WTC11 (cell line): Measurements from ENCODE around the gene LPCAT1. TPM values are rescaled to one million over a fixed set of nuclear protein-coding genes. Genes with fewer than 3 reads are reported as not detected.

Source experiments
- ATAC-seq: fragments of 200-7000 bp; cut with Tn5 transposase; 2 replicates; pipeline ENCODE4 v1.10.0; 2021; ENCODE audit warnings: mild to moderate bottlenecking, moderate library complexity
- CTCF ChIA-PET: fragments of 300-600 bp; sonication (Branson Sonifier 250); formaldehyde crosslinking; loops from one replicate; lab custom pipeline; 2021; ENCODE audit warnings: antibody characterized with exemption; lab: Charles Lee
- POLR2A ChIA-PET: fragments of 350-600 bp; sonication (Branson Sonifier 250); formaldehyde crosslinking; loops from one replicate; lab custom pipeline; 2021; ENCODE audit warnings: antibody characterized with exemption; lab: Charles Lee
- DNase-seq: peaks from one replicate; pipeline ENCODE4 v3.0.0; 2021; ENCODE audit warnings: low spot score
- H3K27ac Mint-ChIP-seq: 2 replicates; pipeline ENCODE4 v1.8.0; 2021; ENCODE audit warnings: mixed read lengths
- H3K27me3 Mint-ChIP-seq: 2 replicates; pipeline ENCODE4 v1.8.0; 2021; ENCODE audit warnings: low read depth, mild to moderate bottlenecking, moderate library complexity, mixed read lengths
- H3K36me3 Mint-ChIP-seq: 2 replicates; pipeline ENCODE4 v1.8.0; 2021; ENCODE audit warnings: mixed read lengths
- H3K4me1 Mint-ChIP-seq: 2 replicates; pipeline ENCODE4 v1.8.0; 2022; ENCODE audit warnings: mixed read lengths
- H3K4me3 Mint-ChIP-seq: 2 replicates; pipeline ENCODE4 v1.8.0; 2021; ENCODE audit warnings: mild to moderate bottlenecking, moderate library complexity, mixed read lengths
- H3K9me3 Mint-ChIP-seq: 2 replicates; pipeline ENCODE4 v1.8.0; 2021; ENCODE audit warnings: mixed read lengths
- AFF4 ChIP-seq: sonication (generic); formaldehyde crosslinking; IDR thresholded peaks from 2 replicates; pipeline ENCODE4 v1.8.1; 2023; ENCODE audit warnings: mild to moderate bottlenecking, missing genetic modification reagents, borderline replicate concordance
- CBFB ChIP-seq: sonication (generic); formaldehyde crosslinking; IDR thresholded peaks from 2 replicates; pipeline ENCODE4 v1.8.1; 2022; ENCODE audit warnings: mild to moderate bottlenecking, low read depth, missing genetic modification reagents
- E2F5 ChIP-seq: sonication (generic); formaldehyde crosslinking; IDR thresholded peaks from 2 replicates; pipeline ENCODE4 v1.8.1; 2022; ENCODE audit warnings: mild to moderate bottlenecking, moderate library complexity, missing genetic modification reagents
- ERG ChIP-seq: fragments of 250-450 bp; sonication (Bioruptor Pico); IDR thresholded peaks from 2 replicates; pipeline ENCODE4 v1.8.0; 2021; ENCODE audit warnings: mild to moderate bottlenecking
- ETV6 ChIP-seq: sonication (generic); formaldehyde crosslinking; IDR thresholded peaks from 2 replicates; pipeline ENCODE4 v1.8.1; 2022; ENCODE audit warnings: mild to moderate bottlenecking, missing genetic modification reagents
- FOXJ3 ChIP-seq: sonication (generic); formaldehyde crosslinking; IDR thresholded peaks from 2 replicates; pipeline ENCODE4 v1.9.0; 2021; ENCODE audit warnings: missing genetic modification reagents, mild to moderate bottlenecking, borderline replicate concordance
- JAZF1 ChIP-seq: fragments of 250-450 bp; sonication (Bioruptor Pico); IDR thresholded peaks from 2 replicates; pipeline ENCODE4 v1.9.0; 2021; ENCODE audit warnings: moderate library complexity, mild to moderate bottlenecking, inconsistent platforms
- MXD4 ChIP-seq: fragments of 250-450 bp; sonication (Bioruptor Pico); IDR thresholded peaks from 2 replicates; pipeline ENCODE4 v1.8.0; 2021; ENCODE audit warnings: mild to moderate bottlenecking, moderate library complexity, borderline replicate concordance
- NR1H2 ChIP-seq: sonication (generic); formaldehyde crosslinking; IDR thresholded peaks from 2 replicates; pipeline ENCODE4 v1.9.0; 2021; ENCODE audit warnings: mild to moderate bottlenecking, moderate library complexity, missing genetic modification reagents
- NR2C2 ChIP-seq: sonication (generic); formaldehyde crosslinking; IDR thresholded peaks from 2 replicates; pipeline ENCODE4 v1.8.0; 2022; ENCODE audit warnings: mild to moderate bottlenecking, missing genetic modification reagents
- RELA ChIP-seq: sonication (generic); formaldehyde crosslinking; IDR thresholded peaks from 2 replicates; pipeline ENCODE4 v1.8.1; 2022; ENCODE audit warnings: missing genetic modification reagents, mild to moderate bottlenecking, borderline replicate concordance
- RORB ChIP-seq: fragments of 250-450 bp; sonication (Bioruptor Pico); IDR thresholded peaks from 2 replicates; pipeline ENCODE4 v1.9.0; 2021; ENCODE audit warnings: mild to moderate bottlenecking
- SMAD3 ChIP-seq: sonication (generic); formaldehyde crosslinking; IDR thresholded peaks from 2 replicates; pipeline ENCODE4 v1.8.0; 2022; ENCODE audit warnings: missing genetic modification reagents, mild to moderate bottlenecking, borderline replicate concordance
- TCF7 ChIP-seq: sonication (generic); formaldehyde crosslinking; IDR thresholded peaks from 2 replicates; pipeline ENCODE4 v1.8.0; 2022; ENCODE audit warnings: mild to moderate bottlenecking, low read depth, missing genetic modification reagents, moderate library complexity
- TEAD1 ChIP-seq: sonication (generic); formaldehyde crosslinking; IDR thresholded peaks from 2 replicates; pipeline ENCODE4 v1.8.0; 2022; ENCODE audit warnings: mild to moderate bottlenecking, missing genetic modification reagents
- ZBTB43 ChIP-seq: sonication (generic); formaldehyde crosslinking; IDR thresholded peaks from 2 replicates; pipeline ENCODE4 v1.8.1; 2023; ENCODE audit warnings: mild to moderate bottlenecking, missing genetic modification reagents
- ZNF138 ChIP-seq: sonication (generic); formaldehyde crosslinking; conservative IDR thresholded peaks from 2 replicates; pipeline ENCODE4 v1.8.1; 2022; ENCODE audit warnings: mild to moderate bottlenecking, moderate library complexity, missing genetic modification reagents
- ZNF219 ChIP-seq: sonication (generic); formaldehyde crosslinking; IDR thresholded peaks from 2 replicates; pipeline ENCODE4 v1.8.0; 2023; ENCODE audit warnings: missing genetic modification reagents, mild to moderate bottlenecking, borderline replicate concordance
- ZNF396 ChIP-seq: fragments of 250-450 bp; sonication (Bioruptor Pico); IDR thresholded peaks from 2 replicates; pipeline ENCODE4 v1.8.0; 2021; ENCODE audit warnings: mild to moderate bottlenecking, moderate library complexity, borderline replicate concordance
- ZNF671 ChIP-seq: fragments of 250-450 bp; sonication (Bioruptor Pico); IDR thresholded peaks from 2 replicates; pipeline ENCODE4 v1.8.0; 2021; ENCODE audit warnings: mild to moderate bottlenecking
- ZSCAN18 ChIP-seq: fragments of 250-450 bp; sonication (Bioruptor Pico); IDR thresholded peaks from 2 replicates; pipeline ENCODE4 v2.1.2; 2022; ENCODE audit warnings: mild to moderate bottlenecking, moderate library complexity
- total RNA-seq: library from RNA; stranded (reverse); gene quantifications from 3 replicates; pipeline ENCODE4 v1.2.3, GENCODE V29; 2021

The LPCAT1 gene
- total RNA-seq, 1 experiment from 2014 or later, result 206 TPM

- TF ChIP-seq ZSCAN18 (CRISPR knock-in tag), result no peak
- no peak for TF ChIP-seq TCF7 (CRISPR knock-in tag)
- TF ChIP-seq E2F5 (CRISPR knock-in tag), result no peak
- TF ChIP-seq ERG (CRISPR knock-in tag), result no peak
- no peak for TF ChIP-seq RORB
- TF ChIP-seq, all 79 proteins: peak for 0
These were observed 38.1 kb downstream of the LPCAT1 start (continued) for GRCh38 chr5:1485579-1486118.

GRCh38 chr5:1484730-1485578 is 38.8 kb downstream of the LPCAT1 start:
- H3K27me3 Mint-ChIP-seq, result no peaks in the 10 kb centered on the region
- H3K27ac Mint-ChIP-seq, result no peak overlapping the region
- TF ChIP-seq ZNF396 (CRISPR knock-in tag) (no peak), MXD4 (CRISPR knock-in tag) (no peak), TEAD1 (no peak), ZNF671 (CRISPR knock-in tag) (no peak), ETV6 (CRISPR knock-in tag) (no peak), RELA (no peak), NR1H2 (CRISPR knock-in tag) (no peak), ZNF138 (CRISPR knock-in tag) (no peak), CBFB (CRISPR knock-in tag) (no peak)
- H3K36me3 Mint-ChIP-seq, result peaks cover 43% of the 10 kb centered on the region
- H3K9me3 Mint-ChIP-seq, result no peaks in the 10 kb centered on the region
- H3K4me3 Mint-ChIP-seq, result no peak overlapping the region
- ChIA-PET CTCF (interaction anchor here (0.9 to 1.3 kb wide), 2 partner anchors 17 to 70 kb away, joined by 3 to 4 read pairs; no protein-coding TSS in a partner anchor), POLR2A (no interaction called here)
- peaks cover 3% of the 10 kb centered on the region for H3K4me1 Mint-ChIP-seq
- ATAC-seq (no peak), DNase-seq (no peak)

GRCh38 chr5:1483856-1484729 is 39.7 kb downstream of the LPCAT1 start:
- Mint-ChIP-seq H3K27me3 (no peaks in the 10 kb centered on the region), H3K4me3 (no peak overlapping the region), H3K9me3 (no peaks in the 10 kb centered on the region), H3K4me1 (peaks cover 5% of the 10 kb centered on the region), H3K36me3 (peaks cover 39% of the 10 kb centered on the region), H3K27ac (peak overlapping the region; percentile 84; the same call in 1 of the 2 replicates)
- DNase-seq (no peak), ATAC-seq (no peak)
- ChIA-PET CTCF (interaction anchor here (0.8 to 1.3 kb wide), 3 partner anchors 16 to 161 kb away, joined by 3 to 4 read pairs (median 3); no protein-coding TSS in a partner anchor), POLR2A (no interaction called here)
- TF ChIP-seq JAZF1 (CRISPR knock-in tag) (no peak), FOXJ3 (CRISPR knock-in tag) (no peak), NR2C2 (no peak), ZBTB43 (CRISPR knock-in tag) (no peak), ZNF219 (no peak), SMAD3 (CRISPR knock-in tag) (no peak), AFF4 (CRISPR knock-in tag) (no peak), ZSCAN18 (CRISPR knock-in tag) (no peak)
